Trophoblast cell (in vitro differentiated cells and primary cell): ENCODE results near the gene ZNF839.

Experiments
- DNase-seq, 2 donors: peaks; one replicate each; pipeline ENCODE4 v3.0.0-alpha.2; 2016
- H2AFZ ChIP-seq: 2 replicates; pipeline ENCODE4 v1.6.1; 2013; ENCODE audit warnings: low read length, moderate library complexity, mild to moderate bottlenecking; ENCODE audit not compliant: insufficient read depth, poor library complexity
- H2AK5ac ChIP-seq: 2 replicates; pipeline ENCODE4 v1.6.1; 2013; ENCODE audit warnings: mild to moderate bottlenecking, low read length
- H2BK120ac ChIP-seq: 2 replicates; pipeline ENCODE4 v1.6.1; 2013; ENCODE audit warnings: low read length, mild to moderate bottlenecking, moderate library complexity; ENCODE audit not compliant: insufficient read depth, poor library complexity
- H2BK12ac ChIP-seq: 2 replicates; pipeline ENCODE4 v1.6.1; 2013; ENCODE audit warnings: mild to moderate bottlenecking, low read length, moderate library complexity
- H2BK5ac ChIP-seq: 2 replicates; pipeline ENCODE4 v1.6.1; 2013; ENCODE audit warnings: low read length, low read depth, moderate library complexity, mild to moderate bottlenecking; ENCODE audit not compliant: poor library complexity
- H3K14ac ChIP-seq: 2 replicates; pipeline ENCODE4 v1.6.1; 2013; ENCODE audit warnings: mild to moderate bottlenecking, low read length
- H3K18ac ChIP-seq: 2 replicates; pipeline ENCODE4 v1.6.1; 2013; ENCODE audit warnings: mild to moderate bottlenecking, low read length
- H3K23ac ChIP-seq: 2 replicates; pipeline ENCODE4 v1.6.1; 2013; ENCODE audit warnings: low read length
- H3K27ac ChIP-seq: 2 replicates; pipeline ENCODE4 v1.5.1; 2013; ENCODE audit warnings: low read depth, mild to moderate bottlenecking, inconsistent platforms, low read length, moderate library complexity
- H3K27me3 ChIP-seq: 2 replicates; pipeline ENCODE4 v1.6.1; 2013; ENCODE audit warnings: inconsistent platforms, mild to moderate bottlenecking, low read length, moderate library complexity; ENCODE audit not compliant: insufficient read depth
- H3K36me3 ChIP-seq, 2 experiments: 1 replicate in 1 of 2; 2 replicates in 1 of 2; pipeline ENCODE4 v1.6.1; 2013; ENCODE audit warnings: low read length in 2 of 2, mild to moderate bottlenecking in 2 of 2, moderate library complexity in 1 of 2; ENCODE audit not compliant: insufficient read depth in 2 of 2, control insufficient read depth in 1 of 2
- H3K4ac ChIP-seq: 2 replicates; pipeline ENCODE4 v1.6.1; 2013; ENCODE audit warnings: low read depth, mild to moderate bottlenecking, low read length, moderate library complexity
- H3K4me1 ChIP-seq, 2 experiments: 1 replicate in 1 of 2; 2 replicates in 1 of 2; pipeline ENCODE4 v1.6.1; 2013; ENCODE audit warnings: low read length in 2 of 2, mild to moderate bottlenecking in 2 of 2, moderate library complexity in 1 of 2; ENCODE audit not compliant: insufficient read depth in 2 of 2, control insufficient read depth in 1 of 2
- H3K4me2 ChIP-seq: 2 replicates; pipeline ENCODE4 v1.6.1; 2013; ENCODE audit warnings: inconsistent platforms, mild to moderate bottlenecking, low read length, moderate library complexity
- H3K4me3 ChIP-seq: 2 replicates; pipeline ENCODE4 v1.5.1; 2013; ENCODE audit warnings: mild to moderate bottlenecking, low read depth, low read length, inconsistent platforms
- H3K79me1 ChIP-seq: one replicate; pipeline ENCODE4 v1.6.1; 2013; ENCODE audit warnings: low read length
- H3K79me2 ChIP-seq: 2 replicates; pipeline ENCODE4 v1.6.1; 2013; ENCODE audit warnings: low read length, mild to moderate bottlenecking; ENCODE audit not compliant: control insufficient read depth, insufficient read depth, poor library complexity
- H3K9ac ChIP-seq: 2 replicates; pipeline ENCODE4 v1.6.1; 2013; ENCODE audit warnings: mild to moderate bottlenecking, low read length
- H3K9me3 ChIP-seq: 2 replicates; pipeline ENCODE4 v1.6.1; 2013; ENCODE audit warnings: low read depth, mild to moderate bottlenecking, control low read depth, inconsistent platforms, low read length; ENCODE audit not compliant: insufficient read depth
- H4K12ac ChIP-seq: 2 replicates; pipeline ENCODE4 v1.6.1; 2013; ENCODE audit warnings: low read depth, mild to moderate bottlenecking, low read length, moderate library complexity
- H4K8ac ChIP-seq: 2 replicates; pipeline ENCODE4 v1.6.1; 2013; ENCODE audit warnings: low read depth, mild to moderate bottlenecking, low read length, moderate library complexity
- H4K91ac ChIP-seq: one replicate; pipeline ENCODE4 v1.6.1; 2013; ENCODE audit warnings: low read depth, mild to moderate bottlenecking, low read length, moderate library complexity
- WGBS: extraction: QIAGEN DNeasy Blood & Tissue Kit; methylation state at CpG from one replicate; pipeline ENCODE4 v1.1.7; 2013; ENCODE audit warnings: missing lambda C conversion rate; ENCODE audit not compliant: insufficient read length, insufficient coverage; ENCODE audit errors: extremely low coverage; 5-methylcytosine and 5-hydroxymethylcytosine counted together

The ZNF839 gene

GRCh38 chr14:102315121-102315520 lies 4.4 kb upstream of the ZNF839 start:
- Histone ChIP-seq H3K4ac (no peak overlapping the region), H3K4me1 (peaks cover 6 to 9% of the 10 kb centered on the region in 2 experiments), H4K12ac (no peak overlapping the region), H4K91ac (no peak overlapping the region), H3K4me3 (no peak overlapping the region), H3K27me3 (no peaks in the 10 kb centered on the region), H3K14ac (no peak overlapping the region), H3K9me3 (no peaks in the 10 kb centered on the region), H3K27ac (no peak overlapping the region), H3K18ac (no peak overlapping the region), H3K23ac (no peak overlapping the region), H2AFZ (no peak overlapping the region), H3K4me2 (no peak overlapping the region), H2BK5ac (no peak overlapping the region), H2AK5ac (no peak overlapping the region), H4K8ac (no peak overlapping the region), H2BK120ac (no peak overlapping the region), H3K79me1 (peaks cover 10% of the 10 kb centered on the region), H3K79me2 (peaks cover 7% of the 10 kb centered on the region), H2BK12ac (no peak overlapping the region), H3K36me3 (no peaks in the 10 kb centered on the region), H3K9ac (no peak overlapping the region)
- DNase-seq = no peak
- no CpG with 5 or more reads among the region's 6 CpGs for WGBS

- DNase-seq = peak in 1 of 2 donors; percentile 47
- H3K9me3 ChIP-seq = no peaks in the 10 kb centered on the region
- H3K79me2 ChIP-seq = peaks cover 8% of the 10 kb centered on the region
- no peak overlapping the region for H3K4ac ChIP-seq
- H3K79me1 ChIP-seq = peaks cover 10% of the 10 kb centered on the region
- peak overlapping the region; percentile 80 for H4K8ac ChIP-seq
- H2BK120ac ChIP-seq = peak overlapping the region; percentile 59
- no peak overlapping the region for H2AK5ac ChIP-seq
- peaks cover 0 to 2% of the 10 kb centered on the region in 2 experiments for H3K36me3 ChIP-seq
- WGBS = no CpG with 5 or more reads among the region's 10 CpGs
- H2AFZ ChIP-seq = peak overlapping the region; percentile 64
- H3K14ac ChIP-seq = no peak overlapping the region
- H3K9ac ChIP-seq = no peak overlapping the region
- peak overlapping the region; percentile 38 for H2BK5ac ChIP-seq
- peak overlapping the region; percentile 69 for H3K4me3 ChIP-seq
- no peak overlapping the region for H3K23ac ChIP-seq
- no peak overlapping the region for H4K91ac ChIP-seq
- H4K12ac ChIP-seq = peak overlapping the region; percentile 7
- H3K18ac ChIP-seq = no peak overlapping the region
- H3K27me3 ChIP-seq = no peaks in the 10 kb centered on the region
- H2BK12ac ChIP-seq = no peak overlapping the region
- H3K4me1 ChIP-seq = peaks cover 8 to 11% of the 10 kb centered on the region in 2 experiments
- H3K27ac ChIP-seq = peak overlapping the region; percentile 50
- H3K4me2 ChIP-seq = peak overlapping the region; percentile 91
Observed at GRCh38 chr14:102316338-102316742, 3.2 kb upstream of the ZNF839 start.

GRCh38 chr14:102316743-102317563 lies 2.6 kb upstream of the ZNF839 start:
- Histone ChIP-seq H3K79me1 (peaks cover 10% of the 10 kb centered on the region), H2BK120ac (peak overlapping the region; percentile 64), H2AK5ac (no peak overlapping the region), H3K4me1 (peaks cover 8 to 11% of the 10 kb centered on the region in 2 experiments), H4K8ac (peak overlapping the region; percentile 80), H2BK5ac (peak overlapping the region; percentile 42), H3K9me3 (no peaks in the 10 kb centered on the region), H3K4me2 (peak overlapping the region; percentile 91), H3K36me3 (peaks cover 0 to 2% of the 10 kb centered on the region in 2 experiments), H4K91ac (peak overlapping the region; percentile 77), H3K23ac (no peak overlapping the region), H3K79me2 (peaks cover 8% of the 10 kb centered on the region), H2AFZ (peak overlapping the region; percentile 64), H3K9ac (peak overlapping the region; percentile 62), H3K27me3 (no peaks in the 10 kb centered on the region), H3K27ac (peak overlapping the region; percentile 67), H3K14ac (peak overlapping the region; percentile 73), H3K4me3 (peak overlapping the region; percentile 76), H3K18ac (peak overlapping the region; percentile 43), H4K12ac (peak overlapping the region; percentile 7), H2BK12ac (peak overlapping the region; percentile 52), H3K4ac (no peak overlapping the region)
- no CpG with 5 or more reads among the region's 54 CpGs for WGBS
- peak; percentile 91 to 94 for DNase-seq

- peak; percentile 85 to 93 for DNase-seq
- Histone ChIP-seq H3K4me1 (peaks cover 8 to 11% of the 10 kb centered on the region in 2 experiments), H2BK120ac (no peak overlapping the region), H3K4me3 (peak overlapping the region; percentile 76), H4K91ac (no peak overlapping the region), H3K9ac (no peak overlapping the region), H3K4me2 (peak overlapping the region; percentile 85), H2AK5ac (no peak overlapping the region), H3K9me3 (no peaks in the 10 kb centered on the region), H2BK12ac (no peak overlapping the region), H4K8ac (no peak overlapping the region), H3K27ac (peak overlapping the region; percentile 67), H3K18ac (no peak overlapping the region), H3K4ac (no peak overlapping the region), H3K23ac (no peak overlapping the region), H3K79me1 (peaks cover 10% of the 10 kb centered on the region), H3K36me3 (peaks cover 0 to 4% of the 10 kb centered on the region in 2 experiments), H3K27me3 (no peaks in the 10 kb centered on the region), H2BK5ac (no peak overlapping the region), H4K12ac (no peak overlapping the region), H3K79me2 (peaks cover 8% of the 10 kb centered on the region), H2AFZ (peak overlapping the region; percentile 0), H3K14ac (no peak overlapping the region)
- WGBS = no CpG with 5 or more reads among the region's 12 CpGs
Observed at GRCh38 chr14:102317564-102318248, 1.8 kb upstream of the ZNF839 start.
